Measurements from ENCODE around the gene MBD1.

- no peak for TF ChIP-seq CTCF (IDR thresholded peaks at IDR 0.05)
- TF ChIP-seq POLR2A (IDR thresholded peaks at IDR 0.05) = no peak
- no peak for TF ChIP-seq EP300 (IDR thresholded peaks at IDR 0.05)
Observed at GRCh38 chr18:50307738-50308470, 26.6 kb upstream of the MBD1 start.

All from stomach (tissue), 4 donors.